ENCODE results near the gene KLRC3. TPM values are rescaled to one million over a fixed set of nuclear protein-coding genes. Genes with fewer than 3 reads are reported as not detected.
A peak's percentile ranks its signal among the peaks of the same experiment; 100 is the strongest.
"Not testable (repeated sequence)": the region's sequence is repeated elsewhere in the genome, so short reads cannot be mapped to it uniquely, and the experiment has no call there.

KLRC3 gene
- total RNA-seq, 1 experiment from 2014 or later: not detected

DNA sequence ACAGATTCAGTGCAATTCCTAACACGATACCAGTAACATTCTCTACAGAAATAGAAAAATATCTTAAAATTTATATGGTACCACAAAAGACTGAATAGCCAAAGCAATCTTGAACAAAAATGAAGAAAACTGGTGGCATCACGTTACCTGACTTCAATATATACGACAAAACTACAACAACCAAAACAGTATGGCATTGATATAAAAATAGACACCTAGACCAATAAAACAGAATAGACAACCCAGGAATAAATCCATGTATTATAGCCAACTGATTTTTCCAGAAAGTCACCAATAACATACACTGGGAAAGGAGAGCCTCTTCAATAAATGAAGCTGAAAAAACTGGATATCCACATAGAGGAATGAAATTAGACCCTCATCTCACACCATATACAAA is 36.2 kb downstream of the KLRC3 start:
- Mint-ChIP-seq H3K27me3 (ENCODE audit: low read depth) (no peaks in the 10 kb centered on the region), H3K27ac (no peak overlapping the region), H3K4me1 (no peaks in the 10 kb centered on the region), H3K9me3 (peaks cover 14% of the 10 kb centered on the region), H3K36me3 (peaks cover 4% of the 10 kb centered on the region; the same call in 1 of the 2 replicates), H3K4me3 (no peak overlapping the region)
- ChIA-PET CTCF (no interaction called here), POLR2A (no interaction called here)
- DNase-seq (ENCODE audit: low spot score): no peak
- TF ChIP-seq, protein P1, sequence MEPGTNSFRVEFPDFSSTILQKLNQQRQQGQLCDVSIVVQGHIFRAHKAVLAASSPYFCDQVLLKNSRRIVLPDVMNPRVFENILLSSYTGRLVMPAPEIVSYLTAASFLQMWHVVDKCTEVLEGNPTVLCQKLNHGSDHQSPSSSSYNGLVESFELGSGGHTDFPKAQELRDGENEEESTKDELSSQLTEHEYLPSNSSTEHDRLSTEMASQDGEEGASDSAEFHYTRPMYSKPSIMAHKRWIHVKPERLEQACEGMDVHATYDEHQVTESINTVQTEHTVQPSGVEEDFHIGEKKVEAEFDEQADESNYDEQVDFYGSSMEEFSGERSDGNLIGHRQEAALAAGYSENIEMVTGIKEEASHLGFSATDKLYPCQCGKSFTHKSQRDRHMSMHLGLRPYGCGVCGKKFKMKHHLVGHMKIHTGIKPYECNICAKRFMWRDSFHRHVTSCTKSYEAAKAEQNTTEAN (CRISPR knock-in tag; IDR thresholded peaks at IDR 0.05): no peak
- TF ChIP-seq NFE2L1 (CRISPR knock-in tag; IDR thresholded peaks at IDR 0.05) (no peak), HMGA2 (CRISPR knock-in tag; IDR thresholded peaks at IDR 0.05) (no peak)
- TF ChIP-seq, protein P2, sequence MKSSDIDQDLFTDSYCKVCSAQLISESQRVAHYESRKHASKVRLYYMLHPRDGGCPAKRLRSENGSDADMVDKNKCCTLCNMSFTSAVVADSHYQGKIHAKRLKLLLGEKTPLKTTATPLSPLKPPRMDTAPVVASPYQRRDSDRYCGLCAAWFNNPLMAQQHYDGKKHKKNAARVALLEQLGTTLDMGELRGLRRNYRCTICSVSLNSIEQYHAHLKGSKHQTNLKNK (CRISPR knock-in tag; IDR thresholded peaks at IDR 0.05): no peak
- ATAC-seq: no peak

DNA sequence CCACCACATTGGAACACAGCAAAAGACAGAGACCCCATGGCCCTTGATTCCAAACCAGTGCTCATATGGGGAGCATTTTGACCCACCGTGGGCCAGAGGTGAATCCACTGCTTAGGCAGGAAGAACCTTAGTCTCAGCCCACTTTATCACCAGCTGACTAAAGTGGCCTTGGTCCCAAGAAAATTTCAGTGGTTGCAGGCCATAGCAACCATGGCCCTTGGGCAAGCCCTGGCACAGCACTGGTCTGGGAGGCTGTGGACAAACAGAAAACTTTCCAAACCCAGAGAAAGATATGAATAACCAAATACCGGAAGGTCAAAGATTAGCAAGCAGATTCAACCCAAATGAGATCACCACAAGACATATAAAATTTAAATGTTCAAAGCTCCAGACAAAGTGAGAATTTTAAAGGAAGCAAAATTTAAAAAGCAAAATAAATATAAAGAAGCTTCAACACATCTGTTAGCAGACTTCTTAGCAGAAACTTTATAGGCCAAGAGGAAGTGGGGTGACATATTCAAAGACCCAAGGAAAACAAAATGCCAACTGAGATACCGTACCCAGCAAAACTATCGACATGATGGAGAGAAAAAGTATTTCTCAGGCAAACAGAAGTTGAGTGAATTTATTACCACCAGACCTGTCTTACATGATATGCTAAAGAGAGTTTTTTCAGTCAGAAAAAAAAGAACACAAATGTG is 38.3 kb downstream of the KLRC3 start:
- DNase-seq (ENCODE audit: low spot score): no peak
- ChIA-PET CTCF (no interaction called here), POLR2A (no interaction called here)
- Mint-ChIP-seq H3K27me3 (ENCODE audit: low read depth) (no peaks in the 10 kb centered on the region), H3K9me3 (peaks cover 14% of the 10 kb centered on the region), H3K36me3 (peaks cover 4% of the 10 kb centered on the region; the same call in 1 of the 2 replicates), H3K4me1 (no peaks in the 10 kb centered on the region), H3K27ac (peak overlapping the region; percentile 73; the same call in 1 of the 2 replicates), H3K4me3 (no peak overlapping the region)
- no peak for ATAC-seq
- no peak for TF ChIP-seq TEAD1 (CRISPR knock-in tag; IDR thresholded peaks at IDR 0.05)

DNA sequence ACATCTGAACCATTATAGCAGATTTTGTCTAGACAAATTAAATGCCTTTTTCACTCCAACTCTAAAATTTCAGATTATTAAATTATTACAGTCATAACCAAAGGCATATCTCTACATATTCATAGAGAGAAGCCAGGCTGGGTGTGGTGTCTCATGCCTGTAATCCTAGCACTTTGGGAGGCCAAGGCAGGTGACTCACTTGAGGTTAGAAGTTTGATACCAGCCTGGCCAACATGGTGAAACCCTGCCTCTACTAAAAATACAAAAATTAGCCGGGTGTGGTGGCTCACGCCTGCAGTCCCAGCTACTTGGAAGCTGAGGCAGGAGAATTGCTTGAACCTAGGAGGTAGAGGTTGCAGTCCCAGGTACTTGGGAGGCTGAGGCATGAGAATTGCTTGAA is 41.7 kb downstream of the KLRC3 start:
- POLR2A ChIA-PET; H3K9me3 Mint-ChIP-seq; H3K4me3 Mint-ChIP-seq; CTCF ChIA-PET; DNase-seq (ENCODE audit: low spot score); H3K27ac Mint-ChIP-seq; H3K4me1 Mint-ChIP-seq; ATAC-seq; H3K36me3 Mint-ChIP-seq; H3K27me3 Mint-ChIP-seq (ENCODE audit: low read depth): not testable (repeated sequence)

DNA sequence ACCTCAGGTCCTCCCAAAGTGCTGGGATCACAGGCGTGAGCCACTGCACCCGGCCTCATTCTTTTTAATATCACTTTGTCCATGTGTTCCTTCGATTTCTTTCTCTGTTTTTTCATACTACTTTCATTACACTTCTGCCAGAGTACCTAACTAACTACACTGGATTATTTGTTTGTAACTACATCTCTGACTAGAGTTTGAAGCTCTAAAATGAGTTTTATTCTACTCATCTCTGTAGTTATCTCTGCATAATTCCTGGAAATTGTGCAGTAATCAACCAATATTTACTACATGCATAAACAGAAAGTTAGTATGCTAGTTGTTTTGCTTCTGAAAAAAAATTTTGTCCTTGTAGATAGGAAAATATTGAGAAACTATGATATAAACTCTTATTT is 45.8 kb downstream of the KLRC3 start:
- H3K36me3 Mint-ChIP-seq: no peaks in the 10 kb centered on the region
- TF ChIP-seq, protein P3, sequence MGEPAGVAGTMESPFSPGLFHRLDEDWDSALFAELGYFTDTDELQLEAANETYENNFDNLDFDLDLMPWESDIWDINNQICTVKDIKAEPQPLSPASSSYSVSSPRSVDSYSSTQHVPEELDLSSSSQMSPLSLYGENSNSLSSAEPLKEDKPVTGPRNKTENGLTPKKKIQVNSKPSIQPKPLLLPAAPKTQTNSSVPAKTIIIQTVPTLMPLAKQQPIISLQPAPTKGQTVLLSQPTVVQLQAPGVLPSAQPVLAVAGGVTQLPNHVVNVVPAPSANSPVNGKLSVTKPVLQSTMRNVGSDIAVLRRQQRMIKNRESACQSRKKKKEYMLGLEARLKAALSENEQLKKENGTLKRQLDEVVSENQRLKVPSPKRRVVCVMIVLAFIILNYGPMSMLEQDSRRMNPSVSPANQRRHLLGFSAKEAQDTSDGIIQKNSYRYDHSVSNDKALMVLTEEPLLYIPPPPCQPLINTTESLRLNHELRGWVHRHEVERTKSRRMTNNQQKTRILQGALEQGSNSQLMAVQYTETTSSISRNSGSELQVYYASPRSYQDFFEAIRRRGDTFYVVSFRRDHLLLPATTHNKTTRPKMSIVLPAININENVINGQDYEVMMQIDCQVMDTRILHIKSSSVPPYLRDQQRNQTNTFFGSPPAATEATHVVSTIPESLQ (CRISPR knock-in tag; IDR thresholded peaks at IDR 0.05): no peak
- TF ChIP-seq ETV6 (CRISPR knock-in tag; IDR thresholded peaks at IDR 0.05) (no peak), SP1 (CRISPR knock-in tag; conservative IDR thresholded peaks at IDR 0.05) (no peak), KAT7 (CRISPR knock-in tag; IDR thresholded peaks at IDR 0.05; ENCODE audit: borderline replicate concordance) (no peak), CREB1 (CRISPR knock-in tag; IDR thresholded peaks at IDR 0.05) (no peak)
- DNase-seq (ENCODE audit: low spot score) (no peak), ATAC-seq (no peak)
- no peaks in the 10 kb centered on the region for H3K27me3 Mint-ChIP-seq (ENCODE audit: low read depth)
- ChIA-PET POLR2A (no interaction called here), CTCF (no interaction called here)
- H3K9me3 Mint-ChIP-seq: no peaks in the 10 kb centered on the region
- H3K27ac Mint-ChIP-seq: no peak overlapping the region
- no peak overlapping the region for H3K4me3 Mint-ChIP-seq
- H3K4me1 Mint-ChIP-seq: peaks cover 39% of the 10 kb centered on the region

DNA sequence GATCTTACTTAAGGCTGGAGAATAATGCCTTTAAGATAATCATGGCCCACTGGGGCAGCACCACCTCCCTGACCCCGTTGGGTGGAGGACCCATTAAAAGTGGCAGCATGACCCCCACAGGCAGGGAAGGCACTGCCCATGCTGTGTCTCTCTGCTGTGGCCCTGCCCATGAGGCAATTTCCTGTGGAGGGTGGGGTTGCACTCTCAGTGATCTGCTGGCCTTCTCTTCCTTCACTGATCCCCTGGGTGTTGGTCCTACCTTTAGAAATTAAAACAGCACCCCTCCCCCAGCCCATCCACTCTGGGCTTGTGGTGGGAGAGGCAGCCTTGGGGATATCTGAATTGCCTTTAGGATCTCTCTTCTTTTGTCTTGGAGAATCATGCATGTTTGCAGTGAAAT is 47.8 kb downstream of the KLRC3 start:
- H3K27me3 Mint-ChIP-seq (ENCODE audit: low read depth): no peaks in the 10 kb centered on the region
- ATAC-seq: peak; percentile 39; the same call in 1 of the 2 replicates
- H3K27ac Mint-ChIP-seq: peak overlapping the region; percentile 28; the same call in 1 of the 2 replicates
- no peak for DNase-seq (ENCODE audit: low spot score)
- peaks cover 6% of the 10 kb centered on the region for H3K9me3 Mint-ChIP-seq
- ChIA-PET CTCF (no interaction called here), POLR2A (no interaction called here)
- peaks cover 51% of the 10 kb centered on the region for H3K4me1 Mint-ChIP-seq
- H3K36me3 Mint-ChIP-seq: peaks cover 5% of the 10 kb centered on the region
- no peak overlapping the region for H3K4me3 Mint-ChIP-seq
- TF ChIP-seq JAZF1 (CRISPR knock-in tag; IDR thresholded peaks at IDR 0.05) (no peak), MYBL2 (CRISPR knock-in tag; IDR thresholded peaks at IDR 0.05) (no peak)
- TF ChIP-seq, protein P4, sequence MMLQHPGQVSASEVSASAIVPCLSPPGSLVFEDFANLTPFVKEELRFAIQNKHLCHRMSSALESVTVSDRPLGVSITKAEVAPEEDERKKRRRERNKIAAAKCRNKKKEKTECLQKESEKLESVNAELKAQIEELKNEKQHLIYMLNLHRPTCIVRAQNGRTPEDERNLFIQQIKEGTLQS (CRISPR knock-in tag; conservative IDR thresholded peaks at IDR 0.05): no peak
- TF ChIP-seq, protein P5, sequence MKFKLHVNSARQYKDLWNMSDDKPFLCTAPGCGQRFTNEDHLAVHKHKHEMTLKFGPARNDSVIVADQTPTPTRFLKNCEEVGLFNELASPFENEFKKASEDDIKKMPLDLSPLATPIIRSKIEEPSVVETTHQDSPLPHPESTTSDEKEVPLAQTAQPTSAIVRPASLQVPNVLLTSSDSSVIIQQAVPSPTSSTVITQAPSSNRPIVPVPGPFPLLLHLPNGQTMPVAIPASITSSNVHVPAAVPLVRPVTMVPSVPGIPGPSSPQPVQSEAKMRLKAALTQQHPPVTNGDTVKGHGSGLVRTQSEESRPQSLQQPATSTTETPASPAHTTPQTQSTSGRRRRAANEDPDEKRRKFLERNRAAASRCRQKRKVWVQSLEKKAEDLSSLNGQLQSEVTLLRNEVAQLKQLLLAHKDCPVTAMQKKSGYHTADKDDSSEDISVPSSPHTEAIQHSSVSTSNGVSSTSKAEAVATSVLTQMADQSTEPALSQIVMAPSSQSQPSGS (CRISPR knock-in tag; IDR thresholded peaks at IDR 0.05; ENCODE audit: borderline replicate concordance, low read depth): no peak
- TF ChIP-seq, protein P6, sequence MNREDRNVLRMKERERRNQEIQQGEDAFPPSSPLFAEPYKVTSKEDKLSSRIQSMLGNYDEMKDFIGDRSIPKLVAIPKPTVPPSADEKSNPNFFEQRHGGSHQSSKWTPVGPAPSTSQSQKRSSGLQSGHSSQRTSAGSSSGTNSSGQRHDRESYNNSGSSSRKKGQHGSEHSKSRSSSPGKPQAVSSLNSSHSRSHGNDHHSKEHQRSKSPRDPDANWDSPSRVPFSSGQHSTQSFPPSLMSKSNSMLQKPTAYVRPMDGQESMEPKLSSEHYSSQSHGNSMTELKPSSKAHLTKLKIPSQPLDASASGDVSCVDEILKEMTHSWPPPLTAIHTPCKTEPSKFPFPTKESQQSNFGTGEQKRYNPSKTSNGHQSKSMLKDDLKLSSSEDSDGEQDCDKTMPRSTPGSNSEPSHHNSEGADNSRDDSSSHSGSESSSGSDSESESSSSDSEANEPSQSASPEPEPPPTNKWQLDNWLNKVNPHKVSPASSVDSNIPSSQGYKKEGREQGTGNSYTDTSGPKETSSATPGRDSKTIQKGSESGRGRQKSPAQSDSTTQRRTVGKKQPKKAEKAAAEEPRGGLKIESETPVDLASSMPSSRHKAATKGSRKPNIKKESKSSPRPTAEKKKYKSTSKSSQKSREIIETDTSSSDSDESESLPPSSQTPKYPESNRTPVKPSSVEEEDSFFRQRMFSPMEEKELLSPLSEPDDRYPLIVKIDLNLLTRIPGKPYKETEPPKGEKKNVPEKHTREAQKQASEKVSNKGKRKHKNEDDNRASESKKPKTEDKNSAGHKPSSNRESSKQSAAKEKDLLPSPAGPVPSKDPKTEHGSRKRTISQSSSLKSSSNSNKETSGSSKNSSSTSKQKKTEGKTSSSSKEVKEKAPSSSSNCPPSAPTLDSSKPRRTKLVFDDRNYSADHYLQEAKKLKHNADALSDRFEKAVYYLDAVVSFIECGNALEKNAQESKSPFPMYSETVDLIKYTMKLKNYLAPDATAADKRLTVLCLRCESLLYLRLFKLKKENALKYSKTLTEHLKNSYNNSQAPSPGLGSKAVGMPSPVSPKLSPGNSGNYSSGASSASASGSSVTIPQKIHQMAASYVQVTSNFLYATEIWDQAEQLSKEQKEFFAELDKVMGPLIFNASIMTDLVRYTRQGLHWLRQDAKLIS (CRISPR knock-in tag; IDR thresholded peaks at IDR 0.05; ENCODE audit: borderline replicate concordance): no peak

Data from WTC11 (cell line).